Activated CD4-positive, alpha-beta T cell treated with anti-CD3 and anti-CD28 coated beads for 36 hours (primary cell): ENCODE data around the gene SCNN1B. TPM values are rescaled to one million over a fixed set of nuclear protein-coding genes. Genes with fewer than 3 reads are reported as not detected.
A peak's percentile ranks its signal among the peaks of the same experiment; 100 is the strongest.

Experiments
- ATAC-seq: fragments of 200-7000 bp; cut with Tn5 transposase; one replicate; pipeline ENCODE4 v1.10.0; 2021; ENCODE audit warnings: mild to moderate bottlenecking, moderate library complexity
- CTCF ChIA-PET: fragments of 350-600 bp; sonication (Branson Sonifier 250); formaldehyde crosslinking; loops from one replicate; lab custom pipeline; 2021; ENCODE audit warnings: antibody characterized with exemption; lab: Charles Lee
- POLR2A ChIA-PET: fragments of 350-600 bp; sonication (Branson Sonifier 250); formaldehyde crosslinking; loops from one replicate; lab custom pipeline; 2021; ENCODE audit warnings: antibody characterized with exemption, inconsistent platforms; lab: Charles Lee
- DNase-seq: peaks from one replicate; pipeline ENCODE4 v3.0.0-alpha.2; 2020
- H3K27ac Mint-ChIP-seq: one replicate; pipeline ENCODE4 v1.8.0; 2021; ENCODE audit warnings: mixed read lengths
- H3K27me3 Mint-ChIP-seq: one replicate; pipeline ENCODE4 v1.8.0; 2021; ENCODE audit warnings: mixed read lengths
- H3K36me3 Mint-ChIP-seq: one replicate; pipeline ENCODE4 v1.8.0; 2021; ENCODE audit warnings: low read depth, mixed read lengths
- H3K4me1 Mint-ChIP-seq: one replicate; pipeline ENCODE4 v1.8.0; 2021; ENCODE audit warnings: mixed read lengths
- H3K4me3 Mint-ChIP-seq: one replicate; pipeline ENCODE4 v1.8.0; 2021; ENCODE audit warnings: mild to moderate bottlenecking, moderate library complexity, mixed read lengths
- H3K9me3 Mint-ChIP-seq: one replicate; pipeline ENCODE4 v1.8.0; 2021; ENCODE audit warnings: low read depth, mixed read lengths
- intact Hi-C, 2 experiments: fragments of 100-400 bp; cut with DNase I in 1 of 2; cut with micrococcal nuclease in 1 of 2; formaldehyde crosslinking; loops; one replicate each; pipeline versions ENCODE4 v1.14.2 to v1.15.1; 2022 to 2024; cut with DNase I, micrococcal nuclease
- total RNA-seq, 2 experiments: library from RNA; stranded (reverse); gene quantifications; one replicate each; pipeline ENCODE4 v1.2.3, GENCODE V29; 2021

The SCNN1B gene
- total RNA-seq, 2 experiments from 2014 or later = not detected

GRCh38 chr16:23270654-23271053 lies 31.4 kb upstream of the SCNN1B start:
- Mint-ChIP-seq H3K4me3 (no peak overlapping the region), H3K36me3 (no peaks in the 10 kb centered on the region), H3K4me1 (no peaks in the 10 kb centered on the region), H3K9me3 (peaks cover 8% of the 10 kb centered on the region), H3K27me3 (peaks cover 19% of the 10 kb centered on the region), H3K27ac (no peak overlapping the region)
- ChIA-PET CTCF (no interaction called here), POLR2A (no interaction called here)
- intact Hi-C loops = no loop called here
- DNase-seq (no peak), ATAC-seq (no peak)

GRCh38 chr16:23274968-23275367 lies 27.1 kb upstream of the SCNN1B start:
- Mint-ChIP-seq H3K4me1 (no peaks in the 10 kb centered on the region), H3K27ac (no peak overlapping the region), H3K4me3 (no peak overlapping the region), H3K36me3 (no peaks in the 10 kb centered on the region), H3K9me3 (peaks cover 6% of the 10 kb centered on the region), H3K27me3 (peaks cover 31% of the 10 kb centered on the region)
- CTCF ChIA-PET = interaction anchor here (0.8 kb wide), 1 partner anchor 1484 kb away, joined by 3 read pairs; no protein-coding TSS in a partner anchor
- ATAC-seq (no peak), DNase-seq (no peak)
- POLR2A ChIA-PET = no interaction called here
- intact Hi-C loops = no loop called here

GRCh38 chr16:23276821-23277220 lies 25.3 kb upstream of the SCNN1B start:
- peaks cover 40% of the 10 kb centered on the region for H3K27me3 Mint-ChIP-seq
- H3K36me3 Mint-ChIP-seq = no peaks in the 10 kb centered on the region
- POLR2A ChIA-PET = no interaction called here
- intact Hi-C loops = no loop called here
- no peak overlapping the region for H3K27ac Mint-ChIP-seq
- no peaks in the 10 kb centered on the region for H3K9me3 Mint-ChIP-seq
- H3K4me1 Mint-ChIP-seq = no peaks in the 10 kb centered on the region
- H3K4me3 Mint-ChIP-seq = no peak overlapping the region
- ATAC-seq (no peak), DNase-seq (no peak)
- CTCF ChIA-PET = interaction anchor here (0.7 kb wide), 1 partner anchor 1250 kb away, joined by 3 read pairs; no protein-coding TSS in a partner anchor

GRCh38 chr16:23278031-23278430 lies 24.1 kb upstream of the SCNN1B start:
- DNase-seq (no peak), ATAC-seq (no peak)
- H3K36me3 Mint-ChIP-seq = no peaks in the 10 kb centered on the region
- no peaks in the 10 kb centered on the region for H3K4me1 Mint-ChIP-seq
- POLR2A ChIA-PET = no interaction called here
- H3K27ac Mint-ChIP-seq = no peak overlapping the region
- H3K9me3 Mint-ChIP-seq = no peaks in the 10 kb centered on the region
- intact Hi-C loops = no loop called here
- CTCF ChIA-PET = no interaction called here
- H3K27me3 Mint-ChIP-seq = peaks cover 48% of the 10 kb centered on the region
- H3K4me3 Mint-ChIP-seq = no peak overlapping the region

GRCh38 chr16:23279721-23280153 lies 22.4 kb upstream of the SCNN1B start:
- DNase-seq (no peak), ATAC-seq (no peak)
- intact Hi-C loops = no loop called here
- H3K4me1 Mint-ChIP-seq = no peaks in the 10 kb centered on the region
- H3K9me3 Mint-ChIP-seq = no peaks in the 10 kb centered on the region
- CTCF ChIA-PET = no interaction called here
- no peak overlapping the region for H3K27ac Mint-ChIP-seq
- peaks cover 44% of the 10 kb centered on the region for H3K27me3 Mint-ChIP-seq
- H3K36me3 Mint-ChIP-seq = no peaks in the 10 kb centered on the region
- POLR2A ChIA-PET = no interaction called here
- H3K4me3 Mint-ChIP-seq = no peak overlapping the region

- Mint-ChIP-seq H3K27ac (no peak overlapping the region), H3K9me3 (no peaks in the 10 kb centered on the region), H3K4me1 (no peaks in the 10 kb centered on the region), H3K27me3 (peaks cover 36% of the 10 kb centered on the region), H3K36me3 (no peaks in the 10 kb centered on the region), H3K4me3 (no peak overlapping the region)
- CTCF ChIA-PET = interaction anchor here (0.6 kb wide), 2 partner anchors 225 to 762 kb away, joined by 3 read pairs; no protein-coding TSS in a partner anchor
- no peak for DNase-seq
- no peak for ATAC-seq
- POLR2A ChIA-PET = no interaction called here
- intact Hi-C loops = no loop called here
Measured at GRCh38 chr16:23280483-23280967, 21.6 kb upstream of the SCNN1B start.

- DNase-seq (no peak), ATAC-seq (no peak)
- H3K36me3 Mint-ChIP-seq = no peaks in the 10 kb centered on the region
- intact Hi-C loops = no loop called here
- ChIA-PET POLR2A (no interaction called here), CTCF (interaction anchor here (0.6 kb wide), 1 partner anchor 103 kb away, joined by 3 read pairs; no protein-coding TSS in a partner anchor)
- H3K4me1 Mint-ChIP-seq = no peaks in the 10 kb centered on the region
- no peaks in the 10 kb centered on the region for H3K9me3 Mint-ChIP-seq
- no peak overlapping the region for H3K4me3 Mint-ChIP-seq
- peaks cover 31% of the 10 kb centered on the region for H3K27me3 Mint-ChIP-seq
- H3K27ac Mint-ChIP-seq = no peak overlapping the region
Measured at GRCh38 chr16:23282568-23282967, 19.5 kb upstream of the SCNN1B start.

- no peaks in the 10 kb centered on the region for H3K4me1 Mint-ChIP-seq
- no peak for ATAC-seq
- H3K9me3 Mint-ChIP-seq = no peaks in the 10 kb centered on the region
- H3K4me3 Mint-ChIP-seq = no peak overlapping the region
- DNase-seq = no peak
- H3K36me3 Mint-ChIP-seq = no peaks in the 10 kb centered on the region
- H3K27me3 Mint-ChIP-seq = peaks cover 24% of the 10 kb centered on the region
- H3K27ac Mint-ChIP-seq = no peak overlapping the region
- intact Hi-C loops = no loop called here
- POLR2A ChIA-PET = interaction anchor here (0.6 kb wide), 1 partner anchor 21 kb away, joined by 3 read pairs; no protein-coding TSS in a partner anchor
- CTCF ChIA-PET = interaction anchor here (0.6 kb wide), 1 partner anchor 596 kb away, joined by 3 read pairs; no protein-coding TSS in a partner anchor
Measured at GRCh38 chr16:23283571-23283970, 18.5 kb upstream of the SCNN1B start.

- Mint-ChIP-seq H3K4me3 (no peak overlapping the region), H3K4me1 (no peaks in the 10 kb centered on the region), H3K27ac (no peak overlapping the region), H3K9me3 (no peaks in the 10 kb centered on the region), H3K27me3 (peaks cover 22% of the 10 kb centered on the region), H3K36me3 (no peaks in the 10 kb centered on the region)
- ATAC-seq = no peak
- no peak for DNase-seq
- intact Hi-C loops = no loop called here
- POLR2A ChIA-PET = no interaction called here
- CTCF ChIA-PET = no interaction called here
Measured at GRCh38 chr16:23284584-23284983, 17.5 kb upstream of the SCNN1B start.

GRCh38 chr16:23286131-23286532 lies 16.0 kb upstream of the SCNN1B start:
- ATAC-seq (peak; percentile 68), DNase-seq (no peak)
- intact Hi-C loops = no loop called here
- ChIA-PET POLR2A (no interaction called here), CTCF (no interaction called here)
- Mint-ChIP-seq H3K4me1 (no peaks in the 10 kb centered on the region), H3K36me3 (no peaks in the 10 kb centered on the region), H3K9me3 (no peaks in the 10 kb centered on the region), H3K4me3 (no peak overlapping the region), H3K27ac (no peak overlapping the region), H3K27me3 (peaks cover 15% of the 10 kb centered on the region)

- no peak overlapping the region for H3K27ac Mint-ChIP-seq
- no peak for DNase-seq
- H3K9me3 Mint-ChIP-seq = no peaks in the 10 kb centered on the region
- intact Hi-C loops = no loop called here
- H3K27me3 Mint-ChIP-seq = peaks cover 5% of the 10 kb centered on the region
- ChIA-PET CTCF (no interaction called here), POLR2A (no interaction called here)
- no peaks in the 10 kb centered on the region for H3K36me3 Mint-ChIP-seq
- H3K4me1 Mint-ChIP-seq = peaks cover 2% of the 10 kb centered on the region
- H3K4me3 Mint-ChIP-seq = no peak overlapping the region
- no peak for ATAC-seq
Measured at GRCh38 chr16:23288209-23288608, 13.9 kb upstream of the SCNN1B start.

GRCh38 chr16:23288726-23289512 lies 13.2 kb upstream of the SCNN1B start:
- Mint-ChIP-seq H3K4me3 (no peak overlapping the region), H3K36me3 (no peaks in the 10 kb centered on the region), H3K4me1 (peaks cover 2% of the 10 kb centered on the region), H3K27me3 (peaks cover 7% of the 10 kb centered on the region), H3K9me3 (no peaks in the 10 kb centered on the region), H3K27ac (no peak overlapping the region)
- ATAC-seq (no peak), DNase-seq (no peak)
- ChIA-PET POLR2A (no interaction called here), CTCF (no interaction called here)
- intact Hi-C loops = no loop called here
